Femur (tissue), 1 donor: Measurements from ENCODE around the gene RASA3.
"Not testable (repeated sequence)": the region's sequence is repeated elsewhere in the genome, so short reads cannot be mapped to it uniquely, and the experiment has no call there.

Experiments used
- DNase-seq: peaks from one replicate; pipeline ENCODE4 v3.0.0-alpha.2; 2017

Gene RASA3

DNA sequence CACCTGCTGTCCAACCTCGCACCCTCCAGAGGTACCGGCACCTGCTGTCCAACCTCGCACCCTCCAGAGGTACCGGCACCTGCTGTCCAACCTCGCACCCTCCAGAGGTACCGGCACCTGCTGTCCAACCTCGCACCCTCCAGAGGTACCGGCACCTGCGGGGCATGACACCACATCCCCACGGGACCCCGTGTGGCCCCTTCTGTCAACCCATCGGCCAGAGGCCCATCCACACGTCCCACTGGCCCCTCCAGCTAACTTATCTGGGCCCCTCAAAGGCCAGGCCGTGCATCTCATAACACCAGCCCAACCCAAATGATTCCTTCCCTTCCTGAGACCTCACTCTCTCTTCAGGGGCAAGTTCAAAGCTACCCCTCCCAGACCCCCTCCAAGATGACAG is 6.3 kb downstream of the RASA3 start:
- not testable (repeated sequence) for DNase-seq

DNA sequence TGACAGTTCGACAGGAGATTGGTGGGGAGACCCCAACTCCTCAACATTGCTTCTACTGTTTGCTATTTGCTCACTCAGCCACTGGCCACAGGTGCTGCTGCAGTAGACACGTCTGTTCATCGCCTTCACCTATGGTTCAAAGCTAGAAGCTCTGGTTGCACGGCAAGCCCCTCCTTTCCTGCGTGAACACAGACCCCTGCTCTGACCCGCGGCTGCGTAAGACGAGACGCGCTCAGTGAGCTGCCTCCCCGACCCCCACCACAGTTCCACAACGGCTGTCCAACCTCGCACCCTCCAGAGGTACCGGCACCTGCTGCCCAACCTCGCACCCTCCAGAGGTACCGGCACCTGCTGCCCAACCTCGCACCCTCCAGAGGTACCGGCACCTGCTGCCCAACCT is 6.8 kb downstream of the RASA3 start:
- DNase-seq: no peak

DNA sequence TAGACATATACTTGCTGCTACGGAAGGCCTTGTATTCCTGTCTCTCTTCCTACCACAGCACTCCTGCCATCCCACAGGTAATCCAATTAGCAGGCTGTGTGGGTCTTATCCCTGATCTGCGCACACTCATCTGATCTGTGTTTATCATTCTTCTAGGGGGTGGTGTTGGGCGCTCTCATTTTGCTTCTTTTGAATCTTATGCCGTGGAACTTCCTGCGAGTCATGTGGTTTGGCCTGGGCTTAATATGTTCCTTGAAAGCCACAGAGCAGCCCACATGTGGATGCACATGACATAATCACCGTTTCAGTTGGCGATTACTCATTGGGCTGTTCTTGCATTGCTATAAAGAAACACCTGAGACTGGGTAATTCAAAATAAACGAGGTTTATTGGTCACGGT is 7.5 kb downstream of the RASA3 start:
- DNase-seq: no peak

DNA sequence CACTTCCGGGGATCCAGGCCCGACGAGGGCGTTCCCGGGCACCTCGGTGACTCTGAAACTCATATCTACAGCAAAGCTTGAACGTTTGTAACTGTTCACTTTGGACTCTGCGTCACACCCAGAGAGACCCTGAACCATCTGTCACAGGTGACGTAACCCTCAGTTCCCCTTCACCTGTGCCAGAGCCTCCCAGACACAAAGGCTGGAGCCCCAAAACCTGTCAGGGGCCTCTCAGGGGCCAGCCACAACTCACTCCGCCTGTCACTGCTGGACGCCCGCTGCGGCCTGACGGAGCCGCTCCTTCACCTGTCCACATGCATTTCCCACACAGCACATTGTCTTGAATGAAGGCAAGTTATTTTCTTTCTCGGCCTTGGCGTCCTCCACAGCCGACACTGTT is 8.0 kb downstream of the RASA3 start:
- DNase-seq: no peak

DNA sequence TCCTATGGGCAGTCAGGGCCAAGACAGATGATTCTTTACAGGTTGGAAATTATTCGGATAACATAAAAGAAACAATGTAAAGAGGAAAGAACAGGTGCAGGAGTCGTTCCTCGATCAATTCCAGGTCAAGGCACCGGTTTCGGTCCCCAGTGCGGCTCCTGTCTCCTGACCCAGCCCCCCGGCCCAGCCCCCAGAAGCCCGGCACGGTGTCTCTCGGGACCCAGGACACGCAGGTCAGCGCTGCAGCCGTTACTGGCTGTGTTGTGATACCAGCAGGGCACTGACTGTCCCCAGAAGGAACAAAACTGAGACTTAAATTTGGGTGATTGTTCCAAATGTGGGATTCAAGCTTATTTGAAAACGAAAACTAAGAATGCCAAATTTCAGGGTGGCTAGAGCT is 8.5 kb downstream of the RASA3 start:
- no peak for DNase-seq

DNA sequence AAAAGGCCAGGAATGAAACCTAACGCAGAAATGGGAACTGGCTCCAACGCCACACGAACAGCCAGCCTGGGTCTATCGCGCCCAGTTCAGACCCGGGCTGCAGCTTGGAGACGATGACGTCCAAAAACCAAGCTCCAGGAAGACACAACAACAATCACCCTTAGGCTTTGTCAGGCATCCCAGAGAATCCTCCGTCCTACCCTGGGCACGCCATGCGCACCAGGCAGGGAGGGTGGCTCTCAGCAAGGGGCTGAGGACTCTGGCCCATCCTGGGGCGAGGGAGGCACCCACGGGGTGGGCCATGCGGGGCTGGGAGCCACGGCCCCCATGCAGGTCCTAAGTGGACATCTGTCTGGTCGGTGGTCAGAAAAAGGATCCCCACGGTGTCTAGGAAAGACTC is 9.0 kb downstream of the RASA3 start:
- no peak for DNase-seq

DNA sequence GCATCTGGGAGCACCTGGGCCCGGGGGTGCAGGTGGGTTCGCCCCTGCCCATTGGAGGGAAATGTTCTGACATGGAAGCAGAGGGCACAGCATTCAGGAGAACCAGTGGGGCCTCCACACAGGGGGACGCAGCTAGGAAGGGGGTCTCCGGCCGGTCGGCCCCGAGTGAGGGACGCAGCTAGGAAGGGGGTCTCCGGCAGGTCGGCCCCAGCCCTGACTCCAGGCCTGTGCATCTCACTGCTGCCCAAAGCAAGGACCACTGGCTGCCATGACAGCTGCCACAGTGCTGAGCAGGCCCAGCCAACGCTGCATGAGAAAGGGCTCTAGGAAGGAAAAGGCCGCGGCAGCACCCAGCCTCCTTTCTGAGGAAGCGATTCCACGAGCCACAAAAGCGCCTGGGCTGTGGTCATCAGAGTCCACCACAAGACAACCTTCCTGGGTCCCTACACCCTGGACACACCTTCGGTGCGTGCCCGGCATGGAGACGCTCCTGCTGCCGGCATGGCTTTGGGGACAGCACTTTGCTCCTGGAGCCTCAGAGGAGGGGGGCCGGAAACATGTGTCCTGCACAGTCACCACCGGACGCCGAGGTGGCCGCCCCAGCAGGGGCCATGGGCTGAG is 9.7 kb downstream of the RASA3 start:
- DNase-seq: no peak

DNA sequence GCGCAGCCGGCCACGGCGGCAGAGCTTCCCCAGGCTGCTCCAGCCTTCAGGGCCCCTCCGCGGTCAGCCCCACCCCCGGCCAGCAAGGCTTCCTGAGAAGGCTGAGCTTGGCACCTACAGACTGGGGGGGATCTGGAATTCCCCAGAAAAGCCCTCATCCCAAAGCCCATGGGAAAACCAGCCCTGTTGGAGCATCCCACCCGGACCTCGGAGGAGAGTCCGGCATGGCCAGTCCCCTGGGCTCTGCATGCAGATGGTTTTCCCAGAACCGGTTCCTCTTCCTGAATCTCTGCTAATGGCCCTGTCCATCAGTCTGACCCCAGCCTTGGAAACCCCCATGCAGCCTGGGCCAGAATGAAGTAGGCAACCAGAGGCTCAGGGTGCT is 10.3 kb downstream of the RASA3 start:
- DNase-seq: no peak

DNA sequence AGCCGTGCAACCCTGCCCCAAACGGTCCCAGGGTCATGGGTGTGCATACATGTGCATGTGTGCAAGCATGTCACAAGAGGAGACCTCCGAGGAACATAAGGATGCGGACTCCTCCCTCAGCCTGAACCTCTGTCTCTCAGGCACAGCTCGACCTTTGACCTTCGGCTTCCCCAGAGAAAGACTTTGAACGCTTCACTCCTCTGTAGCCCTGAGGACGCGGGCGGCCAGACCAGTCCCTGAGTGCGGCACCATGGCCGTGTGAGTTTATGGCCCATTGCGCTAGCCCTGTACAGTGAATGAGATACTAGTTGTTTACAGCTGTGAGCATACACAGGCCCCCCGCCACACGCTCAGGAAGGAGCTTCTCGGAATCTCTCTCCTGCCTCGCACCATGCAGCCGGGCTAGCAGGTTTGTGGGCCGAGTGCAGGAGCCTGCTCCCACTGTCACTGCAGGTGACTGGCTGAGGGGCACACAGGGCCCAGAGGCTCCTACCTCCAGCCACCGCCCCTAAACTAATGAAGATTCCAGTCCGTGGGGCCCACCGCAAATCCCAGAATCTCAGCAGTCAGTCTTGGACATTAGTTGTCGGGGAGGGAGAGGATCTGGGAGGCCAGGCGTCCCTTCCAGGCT is 10.8 kb downstream of the RASA3 start:
- DNase-seq: no peak

DNA sequence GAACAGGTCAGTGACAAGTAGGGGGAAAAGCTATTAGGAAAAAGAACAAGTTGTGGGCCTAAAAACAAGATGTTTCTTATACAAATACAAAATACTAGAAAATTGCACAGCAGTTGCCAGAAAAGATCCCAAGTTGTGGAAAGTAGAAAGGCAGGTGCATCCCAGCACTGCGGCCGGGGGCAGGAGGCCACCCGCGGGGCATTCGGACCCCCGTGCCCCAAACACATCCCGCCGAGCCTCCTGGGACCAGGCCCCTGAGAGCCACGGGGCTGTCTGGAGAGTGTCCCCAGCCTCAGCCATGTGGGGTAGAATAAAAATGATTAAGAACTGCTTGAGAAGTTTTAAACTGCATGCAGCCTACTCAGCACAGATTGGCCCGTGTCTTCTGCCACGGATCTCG is 11.4 kb downstream of the RASA3 start:
- no peak for DNase-seq

DNA sequence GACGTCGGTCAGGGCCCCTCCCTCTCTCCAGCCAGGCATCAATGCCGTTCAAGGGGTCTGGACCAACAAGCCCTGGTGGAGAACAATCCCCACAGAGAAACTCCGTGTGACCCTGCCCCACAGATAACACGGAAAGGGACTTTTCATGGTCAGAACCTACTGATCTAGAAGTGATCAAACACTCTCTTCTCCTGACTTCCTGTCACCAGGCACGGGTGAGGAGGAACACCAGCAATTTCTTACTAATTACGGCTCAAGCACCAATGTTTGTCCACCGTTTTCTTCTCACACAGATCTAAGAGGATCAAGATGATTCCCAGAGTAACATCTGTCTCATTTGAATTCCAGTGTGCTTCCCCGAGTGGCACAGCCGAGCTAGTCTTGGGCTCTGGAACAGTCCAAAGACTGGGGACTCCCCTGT is 11.8 kb downstream of the RASA3 start:
- DNase-seq: no peak

DNA sequence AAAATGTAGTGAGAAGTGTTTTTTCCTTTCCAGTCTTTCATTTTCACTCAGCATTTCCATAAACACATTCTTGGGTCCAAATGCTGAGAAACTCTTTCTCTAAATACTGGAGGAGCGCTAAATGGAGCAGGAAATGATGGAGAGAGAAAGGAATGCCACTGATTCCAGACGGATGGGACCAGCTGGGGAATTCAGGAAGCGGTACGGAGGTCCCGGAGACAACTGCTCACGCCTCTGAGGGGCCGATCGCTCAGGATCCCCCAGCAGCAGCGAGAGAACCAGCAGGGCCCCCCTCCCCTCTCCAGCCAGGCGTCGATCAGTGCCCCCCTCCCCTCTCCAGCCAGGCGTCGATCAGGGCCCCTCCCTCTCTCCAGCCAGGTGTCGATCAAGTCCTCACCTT is 13.2 kb downstream of the RASA3 start:
- peak; percentile 90 for DNase-seq

DNA sequence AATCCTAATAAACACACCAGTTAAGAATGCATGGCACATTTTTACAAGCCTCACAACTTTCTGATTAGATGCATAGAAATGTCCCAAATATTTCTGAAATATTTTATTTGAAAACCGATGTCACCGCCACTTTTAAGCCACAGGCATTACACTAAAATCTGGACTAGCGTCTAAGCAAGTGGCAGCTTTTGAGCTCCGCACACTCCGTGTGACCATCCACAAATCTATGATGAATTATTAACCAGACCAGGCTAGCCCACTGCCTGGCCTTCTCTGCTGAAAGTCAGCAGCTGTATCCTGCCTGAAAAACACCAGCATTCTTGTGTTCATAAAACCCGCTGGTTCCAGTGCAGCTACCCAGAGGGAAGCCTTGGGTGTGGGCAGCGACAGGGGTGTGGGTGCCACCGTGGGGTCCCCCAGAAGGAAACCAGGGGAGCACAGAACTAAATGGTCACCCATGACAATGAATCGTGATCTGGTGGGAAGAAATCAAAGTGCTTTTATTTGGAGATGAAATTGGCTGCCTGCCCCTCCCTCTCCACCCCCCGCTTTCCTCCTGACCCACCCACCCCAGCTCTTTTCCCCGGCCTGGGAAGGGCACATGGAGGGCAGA is 13.8 kb downstream of the RASA3 start:
- no peak for DNase-seq

DNA sequence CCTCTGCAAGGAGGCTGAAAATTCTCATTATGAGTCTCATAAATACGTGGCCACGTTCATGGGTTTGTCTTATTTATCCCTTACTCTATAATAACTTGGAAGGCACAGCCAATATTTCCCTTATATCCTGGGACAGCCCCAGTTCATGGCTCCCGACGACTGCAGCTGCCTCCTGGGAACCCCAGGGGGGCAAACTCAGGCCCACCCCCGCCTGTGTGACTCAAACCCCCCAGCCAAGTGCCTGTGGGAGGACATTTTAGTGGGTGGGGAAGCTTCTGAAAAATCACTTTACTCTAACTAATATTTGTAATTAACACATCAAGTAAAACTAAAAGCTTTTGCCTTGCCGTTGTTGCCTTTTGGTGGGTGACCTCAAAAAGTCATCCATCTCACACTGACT is 14.3 kb downstream of the RASA3 start:
- DNase-seq: no peak

DNA sequence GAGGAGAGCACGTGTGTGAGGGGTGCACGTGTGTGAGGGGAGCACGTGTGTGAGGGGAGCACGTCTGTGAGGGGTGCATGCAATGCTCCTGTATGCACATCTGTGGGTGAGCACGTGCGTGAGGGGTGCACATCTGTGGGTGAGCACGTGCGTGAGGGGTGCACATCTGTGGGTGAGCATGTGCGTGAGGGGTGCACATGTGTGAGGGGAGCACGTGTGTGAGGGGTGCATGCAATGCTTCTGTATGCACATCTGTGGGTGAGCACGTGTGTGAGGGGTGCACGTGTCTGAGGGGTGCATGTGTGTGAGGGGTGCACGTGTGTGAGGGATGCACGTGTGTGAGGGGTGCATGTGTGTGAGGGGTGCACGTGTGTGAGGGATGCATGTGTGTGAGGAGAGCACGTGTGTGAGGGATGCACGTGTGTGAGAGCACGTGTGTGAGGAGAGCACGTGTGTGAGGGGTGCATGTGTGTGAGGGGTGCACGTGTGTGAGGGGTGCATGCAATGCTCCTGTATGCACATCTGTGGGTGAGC is 15.0 kb downstream of the RASA3 start:
- not testable (repeated sequence) for DNase-seq

DNA sequence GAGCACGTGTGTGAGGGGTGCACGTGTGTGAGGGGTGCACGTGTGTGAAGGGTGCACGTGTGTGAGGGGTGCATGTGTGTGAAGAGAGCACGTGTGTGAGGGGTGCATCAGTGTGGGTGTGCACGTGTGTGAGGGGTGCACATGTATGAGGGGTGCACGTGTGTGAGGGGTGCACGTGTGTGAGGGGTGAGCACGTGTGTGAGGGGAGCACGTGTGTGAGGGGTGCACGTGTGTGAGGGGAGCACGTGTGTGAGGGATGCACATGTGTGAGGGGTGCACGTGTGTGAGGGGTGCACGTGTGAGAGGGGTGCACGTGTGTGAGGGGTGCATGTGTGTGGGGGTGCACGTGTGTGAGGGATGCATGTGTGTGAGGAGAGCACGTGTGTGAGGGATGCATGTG is 15.7 kb downstream of the RASA3 start:
- no peak for DNase-seq

DNA sequence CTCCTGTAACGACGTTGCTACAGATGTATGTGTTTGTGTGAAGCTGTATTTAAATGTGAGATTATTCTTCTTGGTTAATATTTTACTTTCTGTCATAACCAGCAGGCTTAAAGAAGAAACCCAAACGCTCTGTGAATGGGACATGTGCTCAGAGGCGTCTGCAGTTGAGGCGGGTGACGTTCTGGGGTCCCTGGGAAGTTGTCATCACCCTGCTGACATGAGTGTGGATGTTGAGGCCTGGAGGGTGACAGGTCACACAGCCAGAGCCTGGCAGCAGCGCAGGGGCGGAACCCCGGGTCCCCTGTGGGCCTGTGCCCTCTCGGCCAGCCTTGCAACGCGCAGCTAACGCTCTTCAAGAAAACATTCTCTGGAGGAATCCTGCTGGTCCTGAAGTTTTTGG is 16.6 kb downstream of the RASA3 start:
- DNase-seq: peak; percentile 18

DNA sequence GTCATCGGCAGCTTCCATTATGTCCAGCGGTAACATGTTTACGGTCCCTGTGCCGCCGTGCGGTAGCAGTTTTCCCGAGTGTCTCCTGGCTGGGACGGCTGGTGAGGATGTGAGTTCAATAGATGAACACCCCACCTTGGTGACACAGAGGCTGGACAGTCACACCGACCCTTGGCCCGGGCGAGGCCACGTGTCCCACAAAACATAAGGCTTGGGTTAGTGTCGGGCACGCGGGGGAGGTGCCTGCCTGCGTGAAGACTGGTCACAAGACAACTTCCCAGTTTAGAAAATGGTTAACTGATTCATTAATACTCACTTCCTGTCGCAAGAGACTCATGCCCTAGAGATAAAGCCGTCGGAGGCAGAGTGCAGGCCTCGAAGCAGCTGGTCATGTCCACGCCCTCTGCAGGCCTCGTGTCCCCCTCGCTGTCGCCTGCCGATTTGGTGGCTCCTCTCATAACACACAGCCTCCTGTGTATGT is 17.2 kb downstream of the RASA3 start:
- peak; percentile 33 for DNase-seq

DNA sequence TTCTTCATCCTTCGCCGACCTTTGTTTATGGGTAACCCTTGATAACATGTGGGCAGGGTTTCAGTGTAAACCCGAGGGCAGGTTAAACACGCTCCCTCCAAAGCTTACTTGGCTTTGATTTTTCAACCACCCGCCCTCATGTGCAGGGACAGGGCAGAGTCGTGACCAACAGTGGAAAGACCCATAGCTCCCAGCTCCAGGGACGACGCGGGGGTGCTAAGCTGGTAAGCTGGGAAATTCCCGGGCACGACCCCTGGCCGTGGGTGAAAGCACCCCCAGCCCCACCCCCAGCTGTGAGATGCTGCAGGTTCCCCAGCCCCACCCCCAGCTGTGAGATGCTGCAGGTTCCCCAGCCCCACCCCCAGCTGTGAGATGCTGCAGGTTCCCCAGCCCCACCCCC is 17.8 kb downstream of the RASA3 start:
- DNase-seq: peak; percentile 14

DNA sequence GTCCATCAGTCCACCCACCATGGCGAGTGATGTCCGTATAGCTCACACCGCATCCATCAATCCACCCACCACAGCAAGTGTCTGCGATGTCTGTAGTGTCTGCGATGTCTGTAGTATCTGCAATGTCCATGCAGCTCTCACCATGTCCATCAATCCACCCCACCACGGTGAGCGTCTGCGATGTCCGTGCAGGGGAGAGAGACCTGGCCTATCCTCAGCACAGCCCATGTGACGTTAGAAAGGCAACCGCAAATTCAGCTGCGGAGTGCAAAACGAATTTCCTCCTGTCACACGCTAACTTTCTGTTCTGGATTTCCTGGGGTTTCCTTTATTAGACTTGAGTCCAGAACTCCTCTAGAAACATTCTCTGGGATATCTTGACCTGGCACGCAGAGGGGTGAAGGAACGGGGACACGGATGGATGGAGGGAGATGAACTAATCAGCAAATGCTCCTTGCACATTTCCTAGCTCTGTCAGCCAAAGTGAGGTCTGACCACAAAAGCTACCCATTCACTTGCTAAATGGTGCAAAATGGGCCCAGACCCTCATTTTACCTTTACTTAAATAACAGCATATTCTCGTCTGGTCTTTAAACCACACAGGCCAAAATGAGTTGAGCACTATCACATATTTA is 18.3 kb downstream of the RASA3 start:
- no peak for DNase-seq

DNA sequence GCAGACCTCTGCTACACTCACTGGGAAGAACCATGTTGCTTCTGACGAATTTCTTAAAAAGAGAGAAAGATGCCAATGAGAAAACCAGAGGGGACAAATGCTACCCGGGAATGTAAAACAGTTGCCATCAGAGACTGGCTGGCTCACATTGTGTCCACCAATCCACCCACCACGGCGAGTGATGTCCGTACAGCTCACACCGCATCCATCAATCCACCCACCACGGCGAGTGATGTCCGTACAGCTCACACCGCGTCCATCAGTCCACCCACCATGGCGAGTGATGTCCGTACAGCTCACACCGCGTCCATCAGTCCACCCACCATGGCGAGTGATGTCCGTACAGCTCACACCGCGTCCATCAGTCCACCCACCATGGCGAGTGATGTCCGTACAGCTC is 19.0 kb downstream of the RASA3 start:
- DNase-seq: not testable (repeated sequence)

DNA sequence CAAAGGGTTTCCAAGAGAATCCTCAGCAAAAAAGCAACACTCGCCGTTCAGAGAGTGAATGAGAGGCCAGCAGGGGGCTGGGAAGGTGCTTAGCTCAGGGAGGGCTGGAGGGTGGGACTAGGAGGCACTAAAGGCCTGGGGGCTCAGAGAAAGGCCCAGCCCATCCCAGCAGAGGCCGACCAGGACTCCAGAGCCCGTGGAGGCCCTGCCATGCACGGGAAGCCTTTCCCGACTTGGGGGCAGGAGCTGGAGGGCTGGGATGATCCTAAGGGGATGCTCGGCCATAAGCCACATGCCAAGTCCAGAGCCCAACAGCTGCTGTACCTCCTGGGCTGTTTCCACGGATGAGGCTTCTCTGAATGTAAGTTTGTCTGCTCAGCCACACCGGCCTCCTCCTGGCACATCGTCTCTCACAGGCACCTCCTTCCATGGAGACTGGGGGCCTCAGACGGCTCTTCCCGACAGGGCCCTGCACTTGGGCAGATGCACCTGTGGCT is 19.5 kb downstream of the RASA3 start:
- DNase-seq: peak; percentile 29

DNA sequence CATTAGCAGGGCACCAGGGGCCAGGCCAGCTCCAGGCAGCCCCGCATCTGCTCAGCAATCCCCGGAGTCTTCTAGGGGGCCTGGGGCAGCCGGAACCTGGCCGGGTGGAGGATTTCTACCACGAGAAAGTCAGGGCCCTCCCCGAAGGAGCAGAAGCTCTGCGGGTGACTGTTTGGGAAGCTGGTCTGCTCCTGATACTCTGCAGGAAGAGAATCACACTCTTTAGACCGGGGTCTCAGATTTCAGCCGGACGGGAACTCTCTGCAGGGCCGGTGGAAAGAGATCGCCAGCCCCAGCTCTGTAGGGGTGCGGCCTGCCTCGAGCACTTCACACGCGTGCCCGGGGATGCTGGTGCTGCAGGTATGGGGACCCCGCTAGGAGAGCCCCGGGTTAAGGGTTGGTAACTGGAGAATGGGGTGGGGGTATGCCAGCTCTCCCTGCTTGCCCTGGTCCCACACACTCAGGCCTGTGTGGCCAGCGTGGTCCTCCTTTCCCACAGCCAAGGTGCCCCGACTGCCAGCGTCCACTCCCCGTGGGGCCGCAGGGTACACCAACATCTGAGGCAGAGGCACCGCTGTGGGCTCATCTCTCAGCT is 20.1 kb downstream of the RASA3 start:
- DNase-seq: no peak
